ENCODE data around the gene NEUROD2. TPM values are rescaled to one million over a fixed set of nuclear protein-coding genes. Genes with fewer than 3 reads are reported as not detected.
A peak's percentile ranks its signal among the peaks of the same experiment; 100 is the strongest.
"Not testable (repeated sequence)": the region's sequence is repeated elsewhere in the genome, so short reads cannot be mapped to it uniquely, and the experiment has no call there.

Gene NEUROD2
- total RNA-seq, 2 donors from 2014 or later: not detected

DNA sequence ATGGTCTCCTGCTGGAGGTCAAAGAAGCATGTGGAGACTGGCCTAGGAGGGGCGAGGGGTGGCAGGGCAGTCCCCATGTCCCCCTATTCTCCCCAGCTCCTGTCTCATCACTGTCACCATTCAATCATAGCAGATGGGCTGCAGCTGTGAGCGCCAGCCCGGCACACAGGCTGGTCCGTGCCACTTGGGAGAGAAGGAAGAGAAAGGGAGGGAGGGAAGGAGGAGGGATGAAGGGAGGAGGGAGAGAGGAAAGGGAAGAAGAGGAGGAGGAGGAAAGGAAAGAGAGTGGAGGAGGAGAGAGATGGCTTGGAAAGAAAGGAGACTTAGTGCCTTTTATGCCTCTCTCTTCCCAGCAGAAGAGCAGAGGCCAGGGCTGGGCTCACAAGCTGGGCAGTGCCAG lies 12.4 kb downstream of the NEUROD2 start:
- Histone ChIP-seq H3K27ac (no peak overlapping the region), H3K4me3 (no peak overlapping the region), H3K4me1 (peaks cover 27% of the 10 kb centered on the region), H3K9me3 (no peaks in the 10 kb centered on the region), H3K36me3 (replicated peaks in 1 of 2; ENCODE audit: insufficient read depth in 1 of 2, low read depth in 2 of 2) (no peaks in the 10 kb centered on the region), H3K27me3 (peaks cover 0 to 50% of the 10 kb centered on the region in 2 donors)
- ATAC-seq (no peak), DNase-seq (no peak)
- TF ChIP-seq, protein P1, sequence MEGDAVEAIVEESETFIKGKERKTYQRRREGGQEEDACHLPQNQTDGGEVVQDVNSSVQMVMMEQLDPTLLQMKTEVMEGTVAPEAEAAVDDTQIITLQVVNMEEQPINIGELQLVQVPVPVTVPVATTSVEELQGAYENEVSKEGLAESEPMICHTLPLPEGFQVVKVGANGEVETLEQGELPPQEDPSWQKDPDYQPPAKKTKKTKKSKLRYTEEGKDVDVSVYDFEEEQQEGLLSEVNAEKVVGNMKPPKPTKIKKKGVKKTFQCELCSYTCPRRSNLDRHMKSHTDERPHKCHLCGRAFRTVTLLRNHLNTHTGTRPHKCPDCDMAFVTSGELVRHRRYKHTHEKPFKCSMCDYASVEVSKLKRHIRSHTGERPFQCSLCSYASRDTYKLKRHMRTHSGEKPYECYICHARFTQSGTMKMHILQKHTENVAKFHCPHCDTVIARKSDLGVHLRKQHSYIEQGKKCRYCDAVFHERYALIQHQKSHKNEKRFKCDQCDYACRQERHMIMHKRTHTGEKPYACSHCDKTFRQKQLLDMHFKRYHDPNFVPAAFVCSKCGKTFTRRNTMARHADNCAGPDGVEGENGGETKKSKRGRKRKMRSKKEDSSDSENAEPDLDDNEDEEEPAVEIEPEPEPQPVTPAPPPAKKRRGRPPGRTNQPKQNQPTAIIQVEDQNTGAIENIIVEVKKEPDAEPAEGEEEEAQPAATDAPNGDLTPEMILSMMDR (IDR thresholded peaks at IDR 0.05): no peak
- no peak for TF ChIP-seq POLR2A (IDR thresholded peaks at IDR 0.05)
- intact Hi-C loops (cut with DNase I): no loop called here
- WGBS, 2 donors: 44 to 47% methylated on average over 4 of the region's 4 CpGs

- no peaks in the 10 kb centered on the region for H3K9me3 ChIP-seq
- intact Hi-C loops (cut with DNase I): no loop called here
- H3K4me1 ChIP-seq: peaks cover 10% of the 10 kb centered on the region
- ATAC-seq: no peak
- TF ChIP-seq, protein P1 (IDR thresholded peaks at IDR 0.05): no peak
- TF ChIP-seq POLR2A (IDR thresholded peaks at IDR 0.05): no peak
- H3K4me3 ChIP-seq: no peak overlapping the region
- peaks cover 0 to 31% of the 10 kb centered on the region in 2 donors for H3K27me3 ChIP-seq
- no peaks in the 10 kb centered on the region for H3K36me3 ChIP-seq (replicated peaks in 1 of 2; ENCODE audit: insufficient read depth in 1 of 2, low read depth in 2 of 2)
- WGBS, 2 donors: 79 to 80% methylated on average over 2 of the region's 2 CpGs
- no peak overlapping the region for H3K27ac ChIP-seq
- no peak for DNase-seq
These were observed 14.3 kb downstream of the NEUROD2 start for GRCh38 chr17:39593371-39593770.

GRCh38 chr17:39591958-39592954 lies 15.5 kb downstream of the NEUROD2 start:
- no peaks in the 10 kb centered on the region for H3K9me3 ChIP-seq
- H3K27me3 ChIP-seq: peaks cover 0 to 20% of the 10 kb centered on the region in 2 donors
- no peak overlapping the region for H3K27ac ChIP-seq
- TF ChIP-seq POLR2A (IDR thresholded peaks at IDR 0.05): no peak
- TF ChIP-seq, protein P1 (IDR thresholded peaks at IDR 0.05): no peak
- intact Hi-C loops (cut with DNase I): no loop called here
- WGBS, 2 donors: 3 to 8% methylated on average over 20 to 22 of the region's 22 CpGs
- no peak overlapping the region for H3K4me3 ChIP-seq
- ATAC-seq (peak; percentile 74), DNase-seq (peak; percentile 59 to 72 (median 66))
- no peaks in the 10 kb centered on the region for H3K36me3 ChIP-seq (replicated peaks in 1 of 2; ENCODE audit: insufficient read depth in 1 of 2, low read depth in 2 of 2)
- H3K4me1 ChIP-seq: no peaks in the 10 kb centered on the region

DNA sequence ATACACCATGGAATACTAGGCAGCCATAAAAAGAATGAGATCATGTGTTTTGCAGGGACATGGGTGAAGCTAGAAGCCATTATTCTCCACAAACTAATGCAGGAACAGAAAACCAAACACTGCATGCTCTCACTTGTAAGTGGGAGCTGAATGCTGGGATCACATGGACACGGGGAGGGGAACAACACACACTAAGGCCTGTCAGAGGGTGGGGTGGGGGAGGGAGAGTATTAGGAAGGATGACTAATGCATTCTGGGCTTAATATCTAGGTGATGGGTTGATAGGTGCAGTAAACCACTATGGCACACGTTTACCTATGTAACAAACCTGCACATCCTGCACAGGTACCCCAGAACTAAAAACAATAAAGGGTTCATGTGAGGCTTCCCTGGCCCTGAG lies 17.5 kb downstream of the NEUROD2 start:
- H3K27me3 ChIP-seq; H3K9me3 ChIP-seq; H3K36me3 ChIP-seq (replicated peaks in 1 of 2; ENCODE audit: insufficient read depth in 1 of 2, low read depth in 2 of 2); DNase-seq; H3K27ac ChIP-seq; H3K4me1 ChIP-seq; H3K4me3 ChIP-seq; intact Hi-C loops (cut with DNase I); ATAC-seq: not testable (repeated sequence)
- 45 to 72% methylated on average over 2 of the region's 2 CpGs for WGBS, 2 donors

DNA sequence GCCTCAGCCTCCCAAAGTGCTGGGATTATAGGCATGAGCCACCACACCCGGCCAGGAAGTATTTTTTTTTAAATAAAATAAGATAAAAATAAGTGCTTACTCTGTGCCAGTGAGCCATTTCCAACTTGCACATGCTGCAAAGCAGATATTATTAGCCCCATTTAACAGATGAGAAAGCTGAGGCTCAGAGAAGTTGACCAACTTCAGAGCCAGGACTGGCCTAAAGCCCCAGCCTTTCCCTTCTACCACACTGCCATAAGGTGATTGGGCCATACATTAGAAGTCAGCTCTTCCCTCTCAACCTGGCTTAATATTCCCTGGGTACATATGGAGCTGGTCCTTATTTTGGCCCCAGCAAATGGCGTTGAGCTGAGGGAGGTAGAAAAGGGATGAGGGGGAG lies 25.1 kb downstream of the NEUROD2 start:
- Histone ChIP-seq H3K27ac (no peak overlapping the region), H3K36me3 (replicated peaks in 1 of 2; ENCODE audit: insufficient read depth in 1 of 2, low read depth in 2 of 2) (no peaks in the 10 kb centered on the region), H3K9me3 (no peaks in the 10 kb centered on the region), H3K4me3 (no peak overlapping the region), H3K4me1 (peaks cover 15% of the 10 kb centered on the region), H3K27me3 (no peaks in the 10 kb centered on the region)
- no peak for TF ChIP-seq POLR2A (IDR thresholded peaks at IDR 0.05)
- TF ChIP-seq, protein P1 (IDR thresholded peaks at IDR 0.05): no peak
- WGBS, 2 donors: 36 to 46% methylated on average over 2 of the region's 2 CpGs
- no peak for DNase-seq
- intact Hi-C loops (cut with DNase I): no loop called here
- ATAC-seq: no peak

Data from body of pancreas (tissue), 4 donors.